ENCODE results near the gene N4BP3. TPM values are rescaled to one million over a fixed set of nuclear protein-coding genes. Genes with fewer than 3 reads are reported as not detected.

The N4BP3 gene
- total RNA-seq, 3 donors from 2014 or later, result 0.32 to 9.8 (median 4.9) TPM

GRCh38 chr5:178142642-178143041 lies 29.3 kb downstream of the N4BP3 start:
- H3K4me1 ChIP-seq, result no peaks in the 10 kb centered on the region
- H3K27ac ChIP-seq, result no peak overlapping the region
- H3K9me3 ChIP-seq, result no peaks in the 10 kb centered on the region
- no peak for TF ChIP-seq POLR2A (IDR thresholded peaks at IDR 0.05)
- TF ChIP-seq, protein P1, sequence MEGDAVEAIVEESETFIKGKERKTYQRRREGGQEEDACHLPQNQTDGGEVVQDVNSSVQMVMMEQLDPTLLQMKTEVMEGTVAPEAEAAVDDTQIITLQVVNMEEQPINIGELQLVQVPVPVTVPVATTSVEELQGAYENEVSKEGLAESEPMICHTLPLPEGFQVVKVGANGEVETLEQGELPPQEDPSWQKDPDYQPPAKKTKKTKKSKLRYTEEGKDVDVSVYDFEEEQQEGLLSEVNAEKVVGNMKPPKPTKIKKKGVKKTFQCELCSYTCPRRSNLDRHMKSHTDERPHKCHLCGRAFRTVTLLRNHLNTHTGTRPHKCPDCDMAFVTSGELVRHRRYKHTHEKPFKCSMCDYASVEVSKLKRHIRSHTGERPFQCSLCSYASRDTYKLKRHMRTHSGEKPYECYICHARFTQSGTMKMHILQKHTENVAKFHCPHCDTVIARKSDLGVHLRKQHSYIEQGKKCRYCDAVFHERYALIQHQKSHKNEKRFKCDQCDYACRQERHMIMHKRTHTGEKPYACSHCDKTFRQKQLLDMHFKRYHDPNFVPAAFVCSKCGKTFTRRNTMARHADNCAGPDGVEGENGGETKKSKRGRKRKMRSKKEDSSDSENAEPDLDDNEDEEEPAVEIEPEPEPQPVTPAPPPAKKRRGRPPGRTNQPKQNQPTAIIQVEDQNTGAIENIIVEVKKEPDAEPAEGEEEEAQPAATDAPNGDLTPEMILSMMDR (IDR thresholded peaks at IDR 0.05), result no peak
- no peak for TF ChIP-seq POLR2AphosphoS5 (IDR thresholded peaks at IDR 0.05)
- no peak for DNase-seq (ENCODE audit: low spot score in 2 of 2)
- no peaks in the 10 kb centered on the region for H3K27me3 ChIP-seq
- no peak overlapping the region for H3K4me3 ChIP-seq
- H3K36me3 ChIP-seq, result peaks cover 9% of the 10 kb centered on the region
- intact Hi-C loops (cut with DNase I; ENCODE audit: low total_unique reads), result loop anchor here (10.0 kb wide), 1 partner anchor 68 kb away; no protein-coding TSS in a partner anchor

GRCh38 chr5:178143246-178143645 lies 29.9 kb downstream of the N4BP3 start:
- H3K9me3 ChIP-seq, result no peaks in the 10 kb centered on the region
- no peak for DNase-seq (ENCODE audit: low spot score in 2 of 2)
- intact Hi-C loops (cut with DNase I; ENCODE audit: low total_unique reads), result loop anchor here (10.0 kb wide), 1 partner anchor 68 kb away; no protein-coding TSS in a partner anchor
- H3K4me3 ChIP-seq, result no peak overlapping the region
- TF ChIP-seq POLR2AphosphoS5 (IDR thresholded peaks at IDR 0.05) (no peak), POLR2A (IDR thresholded peaks at IDR 0.05) (no peak)
- TF ChIP-seq, protein P1 (IDR thresholded peaks at IDR 0.05), result no peak
- peaks cover 13% of the 10 kb centered on the region for H3K36me3 ChIP-seq
- H3K4me1 ChIP-seq, result no peaks in the 10 kb centered on the region
- H3K27ac ChIP-seq, result no peak overlapping the region
- H3K27me3 ChIP-seq, result no peaks in the 10 kb centered on the region

DNA sequence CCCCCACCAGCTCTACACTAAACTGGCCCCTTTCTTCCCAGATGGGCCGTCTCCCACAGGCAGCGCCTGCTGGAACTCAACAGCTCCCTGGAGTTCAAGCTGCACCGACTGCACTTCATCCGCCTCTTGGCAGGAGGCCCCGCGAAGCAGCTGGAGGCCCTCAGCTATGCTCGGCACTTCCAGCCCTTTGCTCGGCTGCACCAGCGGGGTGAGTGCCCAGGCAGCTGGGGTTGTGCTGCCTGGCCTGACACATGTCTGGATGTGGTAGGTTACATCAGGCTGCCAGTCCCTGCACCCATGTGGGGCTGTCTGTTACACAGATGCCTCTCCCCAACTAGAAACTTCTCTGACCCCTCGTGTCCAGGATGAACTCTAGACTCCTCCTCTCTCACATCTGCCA lies 30.6 kb downstream of the N4BP3 start:
- Histone ChIP-seq H3K4me1 (no peaks in the 10 kb centered on the region), H3K27me3 (no peaks in the 10 kb centered on the region), H3K4me3 (no peak overlapping the region), H3K36me3 (peaks cover 19% of the 10 kb centered on the region), H3K27ac (no peak overlapping the region), H3K9me3 (no peaks in the 10 kb centered on the region)
- intact Hi-C loops (cut with DNase I; ENCODE audit: low total_unique reads), result loop anchor here (10.0 kb wide), 1 partner anchor 69 kb away; no protein-coding TSS in a partner anchor
- DNase-seq (ENCODE audit: low spot score in 2 of 2), result no peak
- TF ChIP-seq, protein P1 (IDR thresholded peaks at IDR 0.05), result no peak
- TF ChIP-seq POLR2A (IDR thresholded peaks at IDR 0.05) (no peak), POLR2AphosphoS5 (IDR thresholded peaks at IDR 0.05) (no peak)

DNA sequence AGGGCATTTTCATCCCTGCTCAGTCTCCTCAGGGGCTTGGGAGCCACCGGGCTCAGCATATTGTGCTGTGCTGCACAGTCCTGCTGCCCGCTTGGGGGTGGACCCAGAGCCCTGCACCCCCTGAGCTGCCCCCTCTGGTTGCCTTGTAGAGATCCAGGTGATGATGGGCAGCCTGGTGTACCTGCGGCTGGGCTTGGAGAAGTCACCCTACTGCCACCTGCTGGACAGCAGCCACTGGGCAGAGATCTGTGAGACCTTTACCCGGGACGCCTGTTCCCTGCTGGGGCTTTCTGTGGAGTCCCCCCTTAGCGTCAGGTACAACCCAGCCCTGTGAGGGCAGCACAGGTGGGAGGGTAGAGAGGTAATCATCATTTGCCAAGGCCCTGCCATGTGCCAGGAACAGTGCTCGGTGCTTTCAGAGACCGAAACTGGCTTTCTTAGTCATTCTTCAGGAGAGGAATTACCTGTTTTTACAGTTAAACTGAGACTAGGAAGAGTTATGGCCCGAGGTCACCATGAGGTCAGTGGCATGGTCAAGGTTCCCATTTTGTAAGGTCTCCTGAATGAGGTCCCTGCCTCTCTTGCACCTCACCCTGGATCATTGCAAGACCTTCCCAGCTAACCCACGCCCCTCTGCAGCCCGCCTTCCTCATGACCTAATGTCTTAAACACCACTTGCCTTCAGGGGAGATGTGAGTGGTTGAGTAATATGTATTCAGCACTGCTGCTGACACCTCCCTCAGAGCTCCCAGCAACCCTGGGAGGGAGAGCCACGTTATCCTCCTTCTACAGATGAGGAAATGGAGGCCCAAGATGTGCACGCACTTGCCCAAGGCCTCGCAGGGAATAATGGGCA lies 32.9 kb downstream of the N4BP3 start:
- H3K36me3 ChIP-seq, result peaks cover 19% of the 10 kb centered on the region
- intact Hi-C loops (cut with DNase I; ENCODE audit: low total_unique reads), result loop anchor here (10.0 kb wide), 1 partner anchor 71 kb away; no protein-coding TSS in a partner anchor

More for the DNA sequence above, 32.9 kb downstream of the N4BP3 start:
- H3K27me3 ChIP-seq, result no peaks in the 10 kb centered on the region
- H3K4me1 ChIP-seq, result no peaks in the 10 kb centered on the region
- TF ChIP-seq POLR2AphosphoS5 (IDR thresholded peaks at IDR 0.05) (no peak), POLR2A (IDR thresholded peaks at IDR 0.05) (no peak)
- TF ChIP-seq, protein P1 (IDR thresholded peaks at IDR 0.05), result peak; percentile 61 to 88 (median 65)
- peak overlapping the region; percentile 46 to 64 for H3K27ac ChIP-seq
- no peak overlapping the region for H3K4me3 ChIP-seq
- DNase-seq (ENCODE audit: low spot score in 2 of 2), result peak; percentile 76 to 80
- no peaks in the 10 kb centered on the region for H3K9me3 ChIP-seq
